SK-N-MC (cell line): ENCODE measurements around the gene CSMD2.

ENCODE experiments used
- EZH2 ChIP-seq: fragments of 200-600 bp; sonication (generic); IDR thresholded peaks from one replicate; pipeline ENCODE4 v1.6.1; 2017; ENCODE audit warnings: antibody characterized with exemption
- POLR2AphosphoS5 ChIP-seq: IDR thresholded peaks from 2 replicates; pipeline ENCODE4 v1.6.1; 2012; ENCODE audit warnings: mild to moderate bottlenecking, low read depth, low read length, borderline replicate concordance

DNA sequence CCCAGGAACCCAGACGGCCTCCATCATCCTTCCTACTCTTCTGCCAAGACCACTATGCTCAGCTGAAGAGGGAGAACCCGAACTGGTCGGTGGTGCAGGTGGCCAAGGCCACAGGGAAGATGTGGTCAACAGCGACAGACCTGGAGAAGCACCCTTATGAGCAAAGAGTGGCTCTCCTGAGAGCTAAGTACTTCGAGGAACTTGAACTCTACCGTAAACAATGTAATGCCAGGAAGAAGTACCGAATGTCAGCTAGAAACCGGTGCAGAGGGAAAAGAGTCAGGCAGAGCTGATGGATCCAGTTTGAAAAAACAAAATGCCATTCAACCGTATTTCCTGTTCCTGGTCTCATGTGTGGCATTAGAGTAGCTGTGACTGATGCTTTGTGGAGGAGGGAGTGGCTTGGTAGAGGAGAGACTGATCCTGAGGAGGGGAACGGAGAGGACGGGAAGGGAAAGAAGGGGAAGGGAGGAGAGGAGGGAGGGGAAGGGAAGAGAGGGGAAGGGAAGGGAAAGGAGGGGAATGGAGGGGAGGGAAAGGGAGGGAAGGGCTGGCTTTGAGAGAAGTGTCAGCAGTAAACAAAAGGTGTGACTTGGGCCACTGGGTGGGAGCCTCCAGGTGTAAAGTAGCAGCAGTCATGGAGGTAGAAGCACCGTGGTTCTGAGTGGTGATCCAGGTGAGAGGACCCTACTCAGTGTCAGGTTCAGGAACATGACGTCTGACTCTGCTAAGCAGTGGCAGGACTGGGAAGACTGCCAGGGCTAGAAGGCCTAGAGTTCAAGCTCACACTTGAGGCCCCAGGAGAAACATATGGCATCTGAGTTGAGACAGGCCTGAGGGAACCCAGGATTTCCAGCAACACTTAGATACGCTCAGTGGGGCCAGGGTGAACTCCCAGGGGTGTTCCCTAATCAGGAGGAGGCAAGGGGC is 300.3 kb downstream of the CSMD2 start:
- TF ChIP-seq EZH2 (no peak), POLR2AphosphoS5 (no peak)
